Pancreas (tissue), 10 donors: ENCODE data around the gene SLC38A4. TPM values are rescaled to one million over a fixed set of nuclear protein-coding genes. Genes with fewer than 3 reads are reported as not detected.

Experiments
- ATAC-seq, 4 donors: fragments of 200-7000 bp; cut with Tn5 transposase; one replicate each; pipeline versions ENCODE4 v1.8.0 to v1.9.1; 2020; ENCODE audit warnings: mild to moderate bottlenecking in 4 of 4, moderate library complexity in 4 of 4
- DNase-seq, 6 donors: peaks; one replicate each; pipeline ENCODE4 v3.0.0-alpha.2; 2020
- FAIRE-seq: peaks from 2 replicates; lab custom pipeline; 2012; peaks lifted over from hg19 to GRCh38; lab: Jason Lieb, UNC
- H3K27ac ChIP-seq, 4 donors: fragments of 200-600 bp; sonication (generic); 1 replicate in 3 of 4; 2 replicates in 1 of 4; pipeline versions ENCODE4 v1.5.0 to v1.8.0; 2020
- H3K27me3 ChIP-seq, 4 donors: fragments of 200-600 bp; one replicate each; pipeline ENCODE4 v1.8.0; 2021
- H3K36me3 ChIP-seq, 3 donors: fragments of 200-600 bp; sonication (generic) in 1 of 3; one replicate each; pipeline versions ENCODE4 v1.5.0 to v1.8.0; 2020 to 2021
- H3K4me1 ChIP-seq, 3 donors: fragments of 200-600 bp; one replicate each; pipeline ENCODE4 v1.8.0; 2021
- H3K4me3 ChIP-seq, 4 donors: fragments of 200-600 bp; sonication (generic) in 2 of 4; one replicate each; pipeline versions ENCODE4 v1.5.0 to v1.8.0; 2020 to 2021
- H3K9me3 ChIP-seq, 4 donors: fragments of 200-600 bp; one replicate each; pipeline ENCODE4 v1.8.0; 2021
- CTCF ChIP-seq, 4 donors: fragments of 200-600 bp; sonication (generic) in 3 of 4; IDR thresholded peaks; one replicate each; pipeline versions ENCODE4 v1.5.0 to v1.8.0; 2021; ENCODE audit warnings: antibody characterized with exemption in 4 of 4
- WGBS, 2 donors: extraction: QIAGEN DNeasy Blood & Tissue Kit; methylation state at CpG; one replicate each; pipeline ENCODE4 v1.1.7; 2013; 5-methylcytosine and 5-hydroxymethylcytosine counted together
- intact Hi-C, 3 donors: fragments of 100-400 bp; cut with DNase I; formaldehyde crosslinking; loops; one replicate each; pipeline versions ENCODE4 v1.11.1 to v1.14.2; 2022
- polyA plus RNA-seq, 2 donors: library from polyadenylated mRNA; stranded (reverse); fragments of 200-250 nt; gene quantifications; one replicate each; pipeline ENCODE4 v1.2.3, GENCODE V29; 2013
- total RNA-seq, 6 donors: library from RNA; stranded (reverse); fragmentation: NEBNext Ultra II Directional in 4 of 6; extraction: Animal tissue kit (Norgen Biotek cat#: 25700) in 4 of 6; gene quantifications; one replicate each; pipeline versions ENCODE4 v1.2.1 to v1.2.4, GENCODE V29; 2021 to 2023
- donor health status: healthy with polysubstance abuse.
- donor health status: DM: no; HTN: no; CAD: no; lungs with moderate emphysema.
- donor health status: DM: no; HTN: no; CAD: no.
- donor health status: control.
- donor health status: control.
- donor health status: Bipolar disorder and iron deficiency.
- donor health status: DM: yes; HTN: yes; CAD: no.
- donor health status: DM: no; HTN: no; CAD: no.
- donor health status: DM: no; HTN: no; CAD: no.
- donor health status: DM: yes; HTN: yes; CAD: no.

The SLC38A4 gene
- total and polyA plus RNA-seq, 8 donors: 2.1 to 15.9 (median 6.3) TPM

- FAIRE-seq (no peak), ATAC-seq (no peak), DNase-seq (no peak)
- Histone ChIP-seq H3K4me3 (no peak overlapping the region), H3K27ac (no peak overlapping the region), H3K27me3 (no peaks in the 10 kb centered on the region), H3K4me1 (no peaks in the 10 kb centered on the region), H3K9me3 (no peaks in the 10 kb centered on the region), H3K36me3 (no peaks in the 10 kb centered on the region)
- intact Hi-C loops: no loop called here
- WGBS, 2 donors: 87 to 100% methylated on average over 2 of the region's 2 CpGs
- TF ChIP-seq CTCF (IDR thresholded peaks at IDR 0.05): no peak
These were observed 100.5 kb downstream of the SLC38A4 start for GRCh38 chr12:46725332-46725731.

GRCh38 chr12:46723629-46724419 lies 102.0 kb downstream of the SLC38A4 start:
- 78 to 81% methylated on average over 3 of the region's 3 CpGs for WGBS, 2 donors
- intact Hi-C loops: no loop called here
- Histone ChIP-seq H3K27ac (no peak overlapping the region), H3K4me1 (no peaks in the 10 kb centered on the region), H3K9me3 (no peaks in the 10 kb centered on the region), H3K36me3 (no peaks in the 10 kb centered on the region), H3K4me3 (no peak overlapping the region), H3K27me3 (no peaks in the 10 kb centered on the region)
- no peak for DNase-seq
- no peak for FAIRE-seq
- ATAC-seq: no peak
- TF ChIP-seq CTCF (IDR thresholded peaks at IDR 0.05): no peak

- ATAC-seq: no peak
- intact Hi-C loops: no loop called here
- WGBS, 2 donors: 81 to 88% methylated on average over 3 of the region's 3 CpGs
- no peak for FAIRE-seq
- H3K9me3 ChIP-seq: no peaks in the 10 kb centered on the region
- H3K4me3 ChIP-seq: no peak overlapping the region
- H3K27me3 ChIP-seq: no peaks in the 10 kb centered on the region
- no peaks in the 10 kb centered on the region for H3K4me1 ChIP-seq
- TF ChIP-seq CTCF (IDR thresholded peaks at IDR 0.05): no peak
- H3K36me3 ChIP-seq: no peaks in the 10 kb centered on the region
- no peak for DNase-seq
- H3K27ac ChIP-seq: no peak overlapping the region
These were observed 103.2 kb downstream of the SLC38A4 start for GRCh38 chr12:46722394-46723185.

GRCh38 chr12:46718495-46718894 lies 107.3 kb downstream of the SLC38A4 start:
- FAIRE-seq: no peak
- Histone ChIP-seq H3K36me3 (no peaks in the 10 kb centered on the region), H3K9me3 (no peaks in the 10 kb centered on the region), H3K4me3 (no peak overlapping the region), H3K27ac (no peak overlapping the region), H3K4me1 (no peaks in the 10 kb centered on the region), H3K27me3 (no peaks in the 10 kb centered on the region)
- TF ChIP-seq CTCF (IDR thresholded peaks at IDR 0.05): no peak
- intact Hi-C loops: no loop called here
- DNase-seq: no peak
- 93 to 98% methylated on average over 3 of the region's 3 CpGs for WGBS, 2 donors
- ATAC-seq: no peak
